OCI-LY3 (cell line): ENCODE results near the gene AMACR.

ENCODE experiments used
- CTCF ChIP-seq: fragments of 200-600, 300-600 bp; sonication (generic); IDR thresholded peaks from 2 replicates; pipeline ENCODE4 v1.5.1; 2014; ENCODE audit warnings: antibody characterized with exemption, low read length, low read depth
- EZH2phosphoT487 ChIP-seq: fragments of 200-600 bp; shearing (Covaris generic); IDR thresholded peaks from 2 replicates; pipeline ENCODE4 v1.6.1; 2018; ENCODE audit warnings: antibody characterized with exemption, mixed run types, low read depth

GRCh38 chr5:33975852-33976251 lies 32.0 kb downstream of the AMACR start:
- TF ChIP-seq CTCF (no peak), EZH2phosphoT487 (no peak)
